ENCODE results near the gene USP14.

USP14 gene

GRCh38 chr18:251572-251971, 93.2 kb downstream of the USP14 start:
- H3K4me3 ChIP-seq (ENCODE audit: low read depth, low read length), result no peak overlapping the region
- no peak for DNase-seq (ENCODE audit: low read depth)
- no peak for TF ChIP-seq CTCF (IDR thresholded peaks at IDR 0.05; ENCODE audit: control insufficient read depth, extremely low read depth, insufficient read depth)

DNA sequence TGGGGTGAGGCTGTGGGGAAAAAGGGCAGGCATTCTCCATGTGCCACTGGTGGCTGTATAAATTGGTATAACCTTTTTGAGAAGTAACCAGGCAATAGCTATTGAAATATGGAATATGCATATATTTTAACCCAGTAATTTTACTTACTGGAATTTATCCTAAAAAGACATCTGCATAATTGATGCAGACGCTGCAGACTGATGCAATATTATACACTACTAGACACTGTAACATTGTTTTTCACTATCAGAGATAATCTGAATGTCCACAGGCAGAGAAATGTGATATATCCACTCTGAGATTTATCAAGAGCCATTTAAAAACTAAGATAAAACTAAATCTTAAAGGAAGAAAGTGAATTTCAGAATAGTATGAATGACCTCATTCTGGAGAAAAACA, 94.8 kb downstream of the USP14 start:
- H3K4me3 ChIP-seq (ENCODE audit: low read depth, low read length), result no peak overlapping the region
- no peak for DNase-seq (ENCODE audit: low read depth)
- TF ChIP-seq CTCF (IDR thresholded peaks at IDR 0.05; ENCODE audit: control insufficient read depth, extremely low read depth, insufficient read depth), result no peak

GRCh38 chr18:255171-255570, 96.8 kb downstream of the USP14 start:
- no peak for DNase-seq (ENCODE audit: low read depth)
- no peak for TF ChIP-seq CTCF (IDR thresholded peaks at IDR 0.05; ENCODE audit: control insufficient read depth, extremely low read depth, insufficient read depth)
- H3K4me3 ChIP-seq (ENCODE audit: low read depth, low read length), result no peak overlapping the region

- TF ChIP-seq CTCF (IDR thresholded peaks at IDR 0.05; ENCODE audit: control insufficient read depth, extremely low read depth, insufficient read depth), result no peak
These were observed 102.2 kb downstream of the USP14 start for GRCh38 chr18:260547-260946.

GRCh38 chr18:261398-262073, 103.2 kb downstream of the USP14 start:
- no peak overlapping the region for H3K4me3 ChIP-seq (ENCODE audit: low read depth, low read length)
- DNase-seq (ENCODE audit: low read depth), result no peak
- TF ChIP-seq CTCF (IDR thresholded peaks at IDR 0.05; ENCODE audit: control insufficient read depth, extremely low read depth, insufficient read depth), result no peak

More at GRCh38 chr18:260547-260946, 102.2 kb downstream of the USP14 start:
- DNase-seq (ENCODE audit: low read depth), result no peak
- no peak overlapping the region for H3K4me3 ChIP-seq (ENCODE audit: low read depth, low read length)

Measured in LNCaP clone FGC (cell line).